HCT116 (cell line): ENCODE data around the gene CDHR3. TPM values are rescaled to one million over a fixed set of nuclear protein-coding genes. Genes with fewer than 3 reads are reported as not detected.

Experiments used
- total RNA-seq: library from RNA; stranded (reverse); gene quantifications from one replicate; pipeline ENCODE4 v1.2.1, GENCODE V29; 2021; ENCODE audit not compliant: unreplicated experiment

CDHR3 gene
- total RNA-seq, 1 experiment from 2014 or later: 5.5 TPM

Other genes with a start within 250 kb of the CDHR3 start
- 11.5 TPM for gene ATXN7L1, start 86.7 kb upstream of the CDHR3 start, total RNA-seq
- gene SYPL1, start 149.0 kb downstream of the CDHR3 start, total RNA-seq: 78.0 TPM